Measurements from ENCODE around the gene ERVH48-1.
"Not testable (repeated sequence)": the region's sequence is repeated elsewhere in the genome, so short reads cannot be mapped to it uniquely, and the experiment has no call there.

The ERVH48-1 gene

DNA sequence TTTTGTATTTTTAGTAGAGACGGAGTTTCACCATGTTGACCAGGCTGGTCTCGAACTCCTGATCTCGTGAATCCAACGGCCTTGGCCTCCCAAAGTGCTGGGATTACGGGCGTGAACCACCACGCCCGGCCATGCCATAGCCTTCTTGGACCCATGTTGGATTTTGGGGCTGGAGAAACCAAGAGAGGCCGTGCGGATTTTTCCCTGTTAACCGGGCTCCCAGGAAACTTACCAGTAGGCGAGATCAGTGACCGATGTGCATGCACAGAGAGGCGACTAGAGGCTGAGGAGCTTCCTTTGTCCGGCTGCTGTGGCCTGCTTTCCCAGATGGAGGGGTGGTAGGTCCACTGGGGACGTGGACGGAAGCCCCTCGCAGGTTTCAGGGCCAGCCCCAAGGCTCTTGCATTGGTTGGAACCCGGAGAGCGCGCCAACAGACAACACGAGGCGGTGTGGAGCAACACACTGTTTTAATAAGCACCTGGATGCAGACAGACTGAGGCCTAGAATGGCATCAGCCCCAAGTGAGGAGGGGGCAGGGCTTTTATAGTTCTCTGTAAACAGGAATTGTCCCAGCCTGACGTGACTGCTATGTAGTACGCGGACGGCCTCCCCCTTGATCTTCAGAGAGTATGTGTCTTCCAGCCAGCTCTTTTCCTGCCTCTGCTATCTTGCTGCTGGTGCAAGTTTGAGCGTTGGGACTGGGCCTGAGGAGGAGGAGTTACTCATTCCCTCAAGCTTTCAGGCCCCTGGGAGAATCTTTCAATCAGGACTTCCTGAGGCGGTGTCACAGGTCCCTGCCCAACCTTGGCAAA lies at the start of gene ERVH48-1:
ERVH48-1 (minus strand) TSS at position 517 of the 813 bp plus-strand sequence. CDS start 6,624 bp downstream, outside the sequence.
- no peak for DNase-seq

- DNase-seq, result peak; percentile 99
Observed at GRCh38 chr21:42973991-42974831, 48.8 kb upstream of the ERVH48-1 start, which contains the start of gene PKNOX1. Gene PKNOX1, plus strand, starts transcription at chr21:42974562. Its CDS starts 29,820 bp downstream, at chr21:43004382.

DNA sequence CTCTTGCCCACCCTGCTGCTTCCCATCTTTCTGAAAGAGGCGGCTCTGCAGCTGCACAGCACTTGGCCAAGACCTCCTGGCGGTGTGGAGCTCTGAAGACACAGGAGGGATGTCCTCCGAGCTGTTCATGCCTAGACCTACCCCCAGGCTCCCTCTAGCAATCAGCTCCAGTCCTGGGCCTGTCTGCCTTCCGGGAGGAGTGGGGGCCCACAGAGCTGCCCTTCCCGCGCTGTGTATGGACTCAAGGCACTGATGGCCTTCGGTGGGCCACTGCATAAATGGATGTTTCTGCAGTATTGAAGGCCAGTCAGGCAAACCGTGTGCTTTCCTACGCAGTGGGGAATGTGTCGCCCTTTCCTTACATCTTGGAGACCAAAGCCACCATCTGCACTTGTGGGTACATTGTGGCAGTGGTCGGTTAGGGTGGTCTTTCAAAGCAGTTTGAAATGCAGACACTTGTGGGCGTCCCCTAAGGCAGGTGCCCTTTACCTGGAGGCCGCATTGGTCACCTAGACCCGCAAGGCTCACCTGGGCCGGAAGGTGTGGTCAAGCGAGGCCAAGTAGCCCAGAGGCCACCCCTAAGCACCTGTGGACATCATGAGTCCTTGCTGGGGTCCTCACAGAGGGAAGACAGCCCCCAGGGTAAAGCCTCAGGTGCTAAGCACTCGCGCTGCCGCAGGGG lies 48.0 kb upstream of the ERVH48-1 start:
- DNase-seq, result no peak

DNA sequence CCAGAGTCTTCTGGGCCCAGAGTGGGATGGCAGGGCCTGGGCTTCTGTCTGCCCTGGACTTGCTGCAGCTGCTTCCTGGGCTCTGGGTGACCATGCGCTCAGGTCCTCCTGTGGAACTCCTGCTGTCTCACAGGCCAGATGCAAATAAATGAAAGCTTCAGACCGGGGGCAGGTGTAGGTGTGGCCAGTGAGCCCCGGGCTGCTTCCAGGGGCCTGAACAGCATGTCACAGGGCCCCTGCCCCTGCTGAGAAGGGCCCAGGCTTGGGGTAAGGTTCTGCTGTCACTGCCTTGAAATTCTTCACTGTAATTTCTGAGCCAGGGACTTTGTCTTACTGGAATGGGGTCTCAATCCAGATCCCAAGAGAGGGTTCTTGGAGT lies 46.5 kb upstream of the ERVH48-1 start:
- no peak for DNase-seq

DNA sequence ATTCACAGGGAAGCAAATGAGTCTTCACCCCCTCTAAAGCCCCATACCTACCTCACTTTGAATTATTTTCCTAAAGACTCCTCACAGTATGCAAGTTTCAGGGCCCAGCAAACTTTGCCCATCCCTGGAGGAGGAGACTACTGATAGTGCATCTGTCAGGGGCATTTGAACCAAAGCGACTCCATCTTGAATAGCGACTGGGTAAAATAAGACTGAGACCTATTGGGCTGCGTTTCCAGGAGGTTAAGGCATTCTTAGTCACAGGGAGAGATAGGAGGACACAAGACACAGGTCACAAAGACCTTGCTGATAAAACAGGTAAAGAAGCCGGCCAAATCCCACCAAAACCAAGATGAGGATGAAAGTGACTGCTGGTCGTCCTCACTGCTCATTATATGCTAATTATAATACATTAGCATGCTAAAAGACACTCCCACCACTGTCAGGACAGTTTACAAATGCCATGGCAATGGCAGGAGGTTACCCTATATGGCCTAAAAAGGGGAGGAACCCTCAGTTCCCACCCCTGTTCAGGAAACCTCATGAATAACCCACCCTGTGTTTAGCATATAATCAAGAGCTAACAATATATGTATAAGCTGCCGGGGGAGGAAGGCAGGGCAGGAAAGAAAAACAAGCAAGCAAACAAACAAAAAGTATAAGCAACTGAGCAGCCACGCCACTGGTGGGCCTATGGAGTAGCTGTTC lies 45.7 kb upstream of the ERVH48-1 start:
- DNase-seq, result no peak

DNA sequence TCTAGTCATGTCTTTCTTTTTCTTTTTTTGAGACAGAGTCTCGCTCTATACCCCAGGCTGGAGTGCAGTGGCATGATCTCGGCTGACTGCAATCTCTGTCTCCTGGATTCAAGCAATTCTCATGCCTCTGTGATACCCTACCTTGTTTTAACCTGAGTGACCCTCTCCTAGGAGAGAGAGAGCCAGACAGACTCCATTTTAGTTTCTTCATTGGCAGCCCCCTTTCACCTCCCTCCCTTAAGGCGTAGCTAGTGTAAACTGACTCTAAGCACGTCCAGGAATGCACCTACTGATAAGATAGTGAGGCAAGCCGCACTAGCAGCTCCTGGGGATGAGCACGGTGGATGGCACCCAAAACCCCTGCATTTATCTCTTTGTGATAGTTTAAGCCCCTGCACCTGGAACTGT lies 43.8 kb upstream of the ERVH48-1 start:
- no peak for DNase-seq

DNA sequence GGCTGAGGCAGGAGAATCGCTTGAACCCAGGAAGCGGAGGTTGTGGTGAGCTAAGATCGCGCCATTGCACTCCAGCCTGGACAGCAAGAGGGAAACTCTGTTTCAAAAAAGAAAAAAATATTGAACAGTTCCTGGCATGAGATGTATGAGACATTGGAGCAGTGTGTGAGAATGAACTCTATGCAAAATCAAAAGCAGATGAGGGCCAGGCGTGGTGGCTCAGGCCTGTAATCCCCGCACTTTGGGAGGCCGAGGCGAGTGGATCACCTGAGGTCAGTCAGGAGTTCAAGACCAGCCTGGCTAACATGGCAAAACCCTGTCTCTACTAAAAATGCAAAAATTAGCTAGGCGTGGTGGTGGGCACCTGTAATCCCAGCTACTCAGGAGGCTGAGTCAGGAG lies 42.2 kb upstream of the ERVH48-1 start:
- not testable (repeated sequence) for DNase-seq

DNA sequence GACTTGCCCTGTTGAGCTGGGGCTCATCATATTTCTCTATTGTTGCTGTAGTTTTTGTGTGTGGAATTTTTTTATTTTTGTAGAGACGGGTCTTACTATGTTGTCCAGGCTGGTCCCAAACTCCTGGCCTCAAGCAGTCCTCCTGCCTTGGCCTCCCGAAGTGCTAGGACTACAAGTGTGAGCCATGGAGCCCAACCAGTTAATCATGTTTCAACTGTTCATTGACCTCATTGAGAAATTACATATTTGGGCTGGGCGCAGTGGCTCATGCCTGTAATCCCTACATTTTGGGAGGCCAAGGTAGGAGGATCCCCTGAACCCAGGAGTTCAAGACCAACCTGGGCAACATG lies 39.8 kb upstream of the ERVH48-1 start:
- DNase-seq, result no peak

DNA sequence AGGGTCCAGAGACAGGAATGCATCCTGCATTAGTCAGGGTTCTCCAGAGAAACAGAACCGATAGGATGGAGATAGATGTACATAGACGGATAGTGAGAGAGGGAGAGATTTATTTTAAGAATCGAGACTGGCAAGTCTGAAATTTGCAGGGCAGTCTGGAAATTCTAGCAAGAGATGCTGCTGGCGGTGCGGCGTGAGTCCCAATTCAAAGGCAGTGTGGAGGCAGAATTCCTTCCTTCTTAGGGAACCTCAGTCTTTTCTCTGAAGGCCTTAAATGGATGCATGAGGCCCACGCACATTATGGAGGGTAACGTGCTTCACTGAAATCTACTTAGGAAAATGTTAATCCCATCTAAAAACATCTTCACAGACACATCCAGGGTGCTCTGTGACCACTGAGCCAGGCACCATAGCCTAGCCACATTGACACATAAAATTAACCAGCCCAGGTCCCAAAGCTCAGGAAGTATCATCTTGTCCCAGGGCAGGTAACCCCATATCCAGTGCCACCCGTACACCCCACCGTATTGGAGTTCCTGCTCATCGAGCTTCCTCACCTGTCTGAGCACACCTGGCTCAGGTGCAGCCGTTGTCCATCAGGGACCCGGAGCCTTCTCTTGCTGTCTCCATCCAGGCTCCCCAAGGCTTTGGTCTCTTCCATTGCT lies 39.2 kb upstream of the ERVH48-1 start:
- no peak for DNase-seq

- no peak for DNase-seq
Observed at GRCh38 chr21:42964086-42964485, 38.7 kb upstream of the ERVH48-1 start.

DNA sequence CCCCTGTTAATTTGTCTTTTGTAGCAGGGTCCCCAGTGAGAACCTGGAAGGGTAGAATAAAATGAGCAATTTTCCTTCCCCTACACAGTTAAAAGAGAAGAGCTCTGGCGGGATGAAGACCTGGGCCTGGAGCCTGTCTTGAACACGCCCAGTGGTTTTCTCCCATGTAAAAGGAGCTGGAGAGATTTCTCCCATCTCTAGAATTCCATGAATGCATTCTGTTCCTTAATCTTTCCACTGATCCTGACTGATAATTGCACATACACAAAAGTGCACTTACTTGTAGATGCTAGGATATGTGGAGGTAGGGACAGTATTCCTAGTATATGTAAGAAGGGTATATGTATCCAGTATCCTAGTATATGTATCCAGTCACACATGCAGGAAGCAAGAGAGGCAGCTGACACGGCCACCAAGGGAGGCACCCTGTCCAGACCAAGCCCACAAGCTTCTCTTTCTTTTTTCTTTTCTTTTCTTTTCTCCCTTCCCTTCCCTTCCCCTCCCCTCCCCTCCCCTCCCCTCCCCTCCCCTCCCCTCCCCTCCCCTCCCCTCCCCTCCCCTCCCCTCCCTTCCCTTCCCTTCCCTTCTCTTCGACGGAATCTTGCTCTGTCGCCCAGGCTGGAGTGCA lies 37.1 kb upstream of the ERVH48-1 start:
- no peak for DNase-seq

DNA sequence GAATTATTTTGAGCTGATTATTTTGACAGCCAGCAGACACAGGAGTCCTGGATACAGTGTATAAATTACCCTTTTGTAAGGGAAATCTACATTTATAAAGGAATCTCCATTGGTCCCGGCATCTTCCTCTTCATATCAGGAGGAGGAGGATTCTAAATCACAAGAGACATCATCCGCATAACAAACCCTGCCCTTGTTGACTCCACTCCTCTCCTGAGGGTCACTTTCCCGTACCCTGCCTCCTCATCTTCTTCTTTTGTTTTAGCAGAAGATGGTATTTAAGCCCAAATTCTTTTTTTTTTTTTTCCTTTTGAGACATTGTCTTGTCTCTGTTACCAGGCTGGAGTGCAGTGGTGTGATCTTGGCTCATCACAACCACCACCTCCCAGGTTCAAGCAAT lies 34.3 kb upstream of the ERVH48-1 start:
- no peak for DNase-seq

GRCh38 chr21:42958122-42958521 lies 32.7 kb upstream of the ERVH48-1 start:
- not testable (repeated sequence) for DNase-seq

DNA sequence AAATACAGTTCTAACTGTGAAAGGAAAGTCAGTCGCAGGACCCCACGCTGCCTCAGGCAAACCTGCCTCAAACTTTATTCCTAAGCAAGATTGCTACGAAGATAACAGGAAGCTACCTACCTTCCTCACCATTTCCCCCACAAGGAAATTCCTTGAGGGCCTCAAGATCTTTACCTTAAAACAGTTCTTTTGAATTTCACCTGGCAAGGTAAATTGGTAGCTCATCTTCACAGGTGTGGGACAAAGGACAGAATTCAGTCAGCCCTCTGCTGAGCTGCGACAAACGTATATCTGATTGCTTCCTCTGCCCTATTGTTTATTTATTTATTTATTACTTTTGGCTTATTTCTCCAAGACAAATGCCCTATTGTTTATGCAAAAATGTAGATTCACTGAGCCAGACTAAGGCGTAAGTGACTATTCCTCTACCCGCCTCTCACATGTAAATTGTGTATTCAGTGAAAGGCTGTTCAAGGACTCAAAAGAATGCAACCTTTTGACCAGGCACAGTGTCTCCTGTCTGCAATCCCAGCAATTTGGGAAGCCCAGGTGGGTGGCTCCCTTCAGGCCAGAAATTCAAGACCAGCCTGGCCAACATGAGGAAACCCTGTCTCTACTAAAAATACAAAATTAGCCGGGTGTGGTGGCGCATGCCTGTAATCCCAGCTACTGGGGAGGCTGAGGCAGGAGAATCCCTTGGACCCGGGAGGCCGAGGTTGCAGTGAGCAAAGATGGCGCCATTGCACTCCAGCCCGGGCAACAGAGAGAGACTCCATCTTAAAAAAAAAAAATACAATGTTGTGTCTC lies 31.6 kb upstream of the ERVH48-1 start:
- DNase-seq, result no peak

GRCh38 chr21:42951193-42951592 lies 25.8 kb upstream of the ERVH48-1 start:
- not testable (repeated sequence) for DNase-seq

DNA sequence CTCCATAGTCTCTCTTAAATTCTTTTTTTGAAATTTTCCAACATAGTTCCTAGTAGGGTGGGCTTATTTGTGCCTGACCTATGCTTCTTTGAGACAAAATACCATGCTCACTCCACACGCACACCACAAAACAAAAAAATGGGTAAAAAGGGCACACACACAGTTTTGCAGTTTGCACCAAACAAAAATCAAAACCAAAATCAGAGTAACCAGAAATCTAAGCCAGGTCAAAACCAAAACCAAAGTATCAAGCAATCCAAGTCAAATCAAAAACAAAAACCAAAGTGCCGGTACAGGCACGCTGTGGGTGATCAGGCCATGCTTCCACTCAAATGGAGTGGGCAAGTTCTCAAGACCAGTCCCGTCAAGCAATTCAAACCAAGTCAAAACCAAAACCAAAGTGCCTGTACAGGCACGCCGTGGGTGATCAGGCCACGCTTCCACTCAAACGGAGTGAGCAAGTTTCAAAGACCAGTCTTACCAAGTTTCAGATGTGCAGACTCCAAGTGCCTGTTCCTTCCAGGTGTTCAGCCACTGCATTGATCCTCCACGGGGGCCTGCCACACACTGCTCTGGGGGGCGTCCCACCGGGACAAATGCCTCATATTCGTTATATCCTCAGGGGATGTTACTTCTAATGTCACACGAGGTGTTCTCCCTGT lies 23.8 kb upstream of the ERVH48-1 start:
- not testable (repeated sequence) for DNase-seq

DNA sequence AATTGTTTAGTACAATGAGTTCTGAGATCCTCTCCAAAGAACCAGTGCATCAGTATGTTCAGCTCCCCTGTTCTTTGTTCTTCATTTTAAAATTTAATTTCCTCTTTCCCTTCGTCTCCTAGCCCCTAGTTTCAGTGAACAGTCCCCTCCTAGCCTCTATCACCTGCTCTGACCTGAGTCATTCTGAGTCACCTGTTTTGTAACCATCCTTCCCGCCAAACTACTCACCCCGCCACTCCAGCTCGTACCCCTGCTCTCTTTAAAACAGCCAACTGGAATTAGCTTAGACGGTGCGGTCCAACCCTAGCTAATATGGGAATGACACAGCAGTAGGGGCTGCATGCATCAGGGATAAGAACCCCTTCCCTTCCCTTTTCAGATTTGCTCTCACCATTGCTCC lies 16.8 kb upstream of the ERVH48-1 start:
- no peak for DNase-seq

DNA sequence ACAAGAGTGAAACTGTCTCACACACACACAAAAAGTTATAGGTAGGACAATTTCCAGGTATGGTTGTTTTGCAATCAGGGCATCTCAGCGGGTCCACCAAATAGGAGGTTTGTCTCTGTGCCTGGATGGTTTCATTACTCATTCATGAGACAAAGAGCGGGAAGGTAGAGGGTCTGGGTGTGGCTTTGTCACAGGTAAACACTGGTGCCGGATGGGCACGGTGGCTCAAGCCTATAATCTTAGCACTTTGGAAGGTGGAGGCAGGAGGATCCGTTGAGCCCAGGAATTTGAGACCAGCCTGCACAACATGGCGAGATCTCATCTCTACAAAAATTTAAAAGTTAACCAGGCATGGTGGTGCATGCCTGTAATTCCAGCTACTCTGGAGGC lies 16.3 kb upstream of the ERVH48-1 start:
- DNase-seq, result no peak

DNA sequence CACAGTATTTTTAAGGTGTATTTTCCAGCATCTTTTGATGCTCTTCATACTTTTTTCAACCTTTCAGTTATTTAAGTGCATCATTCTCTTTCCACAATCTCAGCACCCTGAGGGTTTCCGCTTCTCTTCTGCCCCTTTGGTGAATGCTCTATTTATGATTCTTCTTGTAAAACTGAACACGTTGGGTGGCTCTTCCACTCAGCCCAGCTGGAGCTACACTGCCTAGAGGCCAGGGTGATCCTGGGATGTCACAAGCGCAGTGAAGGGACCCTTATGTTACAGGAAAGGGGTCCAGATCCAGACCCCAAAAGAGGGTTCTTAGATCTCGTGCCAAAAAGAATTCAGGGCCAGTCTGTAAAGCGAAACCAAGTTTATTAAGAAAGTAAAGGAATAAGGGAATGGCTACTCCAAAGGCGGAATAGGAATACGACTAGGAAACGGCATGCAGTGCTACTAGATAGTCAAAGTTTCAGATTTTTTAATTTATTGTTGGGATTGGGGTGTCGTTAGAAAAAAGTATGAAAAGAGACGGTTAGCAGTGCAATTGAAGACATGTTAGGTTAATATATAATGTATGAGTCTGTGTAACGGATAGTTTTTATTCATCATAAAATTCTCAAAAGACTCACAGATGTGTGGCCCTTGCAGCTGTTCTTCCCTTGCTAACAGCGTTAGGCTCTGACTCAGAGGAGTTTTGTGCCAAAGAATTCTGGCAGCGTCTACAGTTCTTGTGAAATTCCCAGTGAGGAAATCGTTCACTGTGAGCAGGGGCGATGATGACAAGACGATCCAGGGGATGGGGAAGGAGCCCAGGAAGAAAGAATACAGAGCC lies 14.4 kb upstream of the ERVH48-1 start:
- DNase-seq, result no peak
